Stimulated activated naive CD8-positive, alpha-beta T cell treated with anti-CD3 and anti-CD28 coated beads, Interleukin-15, Interleukin-2, amounts not matched to agents 100 ng/mL and 50 ng/mL, for 24 hours (primary cell): Measurements from ENCODE around the gene CLIP1.
A peak's percentile ranks its signal among the peaks of the same experiment; 100 is the strongest.
"Not testable (repeated sequence)": the region's sequence is repeated elsewhere in the genome, so short reads cannot be mapped to it uniquely, and the experiment has no call there.

Experiments used
- H3K27ac Mint-ChIP-seq: one replicate; pipeline ENCODE4 v1.8.0; 2021; ENCODE audit warnings: mild to moderate bottlenecking, mixed read lengths
- H3K27me3 Mint-ChIP-seq: one replicate; pipeline ENCODE4 v1.8.0; 2021; ENCODE audit warnings: mixed read lengths
- H3K36me3 Mint-ChIP-seq: one replicate; pipeline ENCODE4 v1.8.0; 2021; ENCODE audit warnings: low read depth, mixed read lengths
- H3K4me1 Mint-ChIP-seq: one replicate; pipeline ENCODE4 v1.8.0; 2021; ENCODE audit warnings: low read depth, mixed read lengths
- H3K4me3 Mint-ChIP-seq: one replicate; pipeline ENCODE4 v1.8.0; 2021; ENCODE audit warnings: mild to moderate bottlenecking, mixed read lengths
- H3K9me3 Mint-ChIP-seq: one replicate; pipeline ENCODE4 v1.8.0; 2021; ENCODE audit warnings: mixed read lengths

Gene CLIP1

DNA sequence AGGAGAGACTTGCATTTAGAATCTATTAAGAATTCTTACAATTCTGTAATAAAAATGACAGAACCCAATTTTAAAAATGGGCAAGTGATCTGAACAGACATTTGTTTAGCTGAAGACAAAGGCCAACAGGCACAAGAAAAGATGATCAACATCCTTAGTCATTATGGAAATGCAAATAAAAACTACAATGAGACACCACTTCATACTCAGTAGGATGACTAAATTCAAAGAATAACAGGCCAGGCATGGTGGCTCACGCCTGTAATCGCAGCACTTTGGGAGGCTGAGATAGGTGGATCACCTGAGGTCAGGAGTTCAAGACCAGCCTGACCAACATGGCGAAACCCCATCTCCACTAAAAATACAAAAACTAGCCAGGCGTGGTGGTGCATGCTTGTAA, 164.0 kb downstream of the CLIP1 start:
- H3K27ac Mint-ChIP-seq, H3K4me1 Mint-ChIP-seq: not testable (repeated sequence)
- H3K36me3 Mint-ChIP-seq: peaks cover 50% of the 10 kb centered on the region

DNA sequence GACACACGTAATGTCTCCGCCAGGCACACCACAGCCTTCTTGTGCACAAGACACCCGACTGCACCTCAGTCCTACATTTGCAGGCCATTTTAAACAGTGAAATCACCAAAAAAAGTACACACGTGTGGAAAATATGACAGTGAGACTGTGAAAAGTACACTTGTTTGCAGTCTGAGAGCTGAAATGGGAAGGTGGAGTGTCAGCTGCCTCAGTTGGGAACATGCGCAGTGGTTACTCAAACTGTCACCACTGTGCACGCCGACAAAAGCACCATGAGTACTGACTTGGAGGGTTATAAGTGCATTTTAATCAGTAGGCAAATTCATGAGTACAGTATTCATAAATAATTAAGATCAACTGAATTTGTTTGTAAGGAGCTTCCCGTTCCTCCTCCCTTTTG, 171.9 kb downstream of the CLIP1 start:
- peaks cover 4% of the 10 kb centered on the region for H3K4me1 Mint-ChIP-seq
- H3K36me3 Mint-ChIP-seq: peaks cover 18% of the 10 kb centered on the region
- no peak overlapping the region for H3K4me3 Mint-ChIP-seq
- no peaks in the 10 kb centered on the region for H3K27me3 Mint-ChIP-seq
- H3K27ac Mint-ChIP-seq: no peak overlapping the region
- no peaks in the 10 kb centered on the region for H3K9me3 Mint-ChIP-seq

More for the DNA sequence above, 164.0 kb downstream of the CLIP1 start:
- not testable (repeated sequence) for H3K9me3 Mint-ChIP-seq, H3K27me3 Mint-ChIP-seq, H3K4me3 Mint-ChIP-seq

DNA sequence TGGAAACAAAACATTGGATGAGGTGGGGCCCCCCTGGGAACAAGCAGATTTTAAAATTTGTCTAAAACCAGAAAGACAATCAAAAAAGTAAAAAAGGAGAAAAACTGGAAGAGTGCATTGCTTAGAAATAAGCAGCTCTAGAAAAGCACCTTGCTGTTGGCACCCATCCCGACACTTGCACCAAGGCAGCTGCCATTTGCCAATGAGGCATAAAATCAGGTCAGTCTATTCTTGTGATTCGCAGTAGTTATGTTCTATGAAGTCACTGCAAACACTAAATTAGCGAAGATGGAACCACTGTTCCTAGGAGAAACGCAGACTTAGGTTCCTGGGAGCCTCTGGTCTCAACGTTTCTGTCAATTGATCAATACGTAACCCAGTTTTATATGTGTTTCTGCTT, 172.4 kb downstream of the CLIP1 start:
- Mint-ChIP-seq H3K36me3 (peaks cover 18% of the 10 kb centered on the region), H3K27me3 (no peaks in the 10 kb centered on the region), H3K27ac (no peak overlapping the region), H3K4me1 (peaks cover 5% of the 10 kb centered on the region), H3K9me3 (no peaks in the 10 kb centered on the region), H3K4me3 (no peak overlapping the region)

DNA sequence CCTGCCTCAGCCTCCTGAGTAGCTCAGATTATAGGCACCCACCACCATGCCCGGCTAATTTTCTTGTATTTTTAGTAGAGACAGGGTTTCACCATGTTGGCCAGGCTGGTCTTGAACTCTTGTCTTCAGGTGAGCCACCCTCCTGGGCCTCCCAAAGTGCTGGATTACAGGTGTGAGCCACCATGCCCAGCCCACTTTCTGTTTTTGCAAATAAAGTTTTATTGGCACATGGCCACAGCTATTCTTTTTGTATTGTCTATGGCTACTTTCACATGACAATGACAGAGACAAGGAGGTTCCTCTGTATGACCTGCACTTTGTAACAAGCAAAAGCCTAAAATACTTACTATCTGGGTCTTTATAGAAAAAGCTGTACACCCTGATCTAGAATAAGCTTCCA, 176.9 kb downstream of the CLIP1 start:
- Mint-ChIP-seq H3K4me3 (peak overlapping the region; percentile 24), H3K9me3 (no peaks in the 10 kb centered on the region), H3K4me1 (peaks cover 21% of the 10 kb centered on the region), H3K27me3 (no peaks in the 10 kb centered on the region), H3K27ac (peak overlapping the region; percentile 6), H3K36me3 (peaks cover 32% of the 10 kb centered on the region)

DNA sequence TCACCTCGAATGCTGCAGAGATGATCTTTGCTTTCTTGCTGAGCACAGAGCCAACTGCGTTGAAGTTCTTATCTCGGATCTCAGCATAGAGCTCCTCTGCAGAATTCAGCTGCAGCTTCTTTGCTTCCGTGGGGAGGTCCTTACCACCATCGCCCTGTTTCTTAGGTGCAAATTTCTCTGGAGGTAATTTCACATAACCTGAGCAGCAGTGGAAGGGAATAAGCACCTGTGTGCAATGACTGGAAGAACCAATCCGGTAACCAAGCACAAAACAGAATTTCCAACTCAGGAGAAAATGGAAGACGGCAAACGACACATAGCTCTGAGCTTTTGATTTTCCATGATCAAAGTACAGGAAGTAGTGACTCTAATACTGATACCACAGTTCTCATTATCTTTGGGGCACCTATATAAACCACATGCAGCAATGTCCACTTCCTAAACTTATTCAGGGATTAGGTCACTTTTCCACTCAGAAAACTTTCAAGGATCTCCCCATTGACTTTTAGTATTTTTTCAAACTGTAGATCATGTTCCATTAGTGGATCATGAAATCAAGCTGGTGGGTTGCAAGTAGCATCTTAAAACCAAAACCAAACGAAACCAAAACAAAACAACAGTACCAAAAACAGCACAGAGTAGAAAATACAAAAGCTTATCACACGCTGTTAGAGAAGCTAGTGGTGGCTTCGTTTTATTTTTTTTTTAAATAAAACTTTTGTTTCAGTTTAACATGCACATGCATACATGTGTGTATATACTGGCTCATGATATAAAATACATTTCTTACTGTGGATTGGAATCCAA, 177.7 kb downstream of the CLIP1 start:
- Mint-ChIP-seq H3K9me3 (no peaks in the 10 kb centered on the region), H3K4me3 (peak overlapping the region; percentile 58), H3K36me3 (peaks cover 39% of the 10 kb centered on the region), H3K27ac (peak overlapping the region; percentile 64), H3K27me3 (no peaks in the 10 kb centered on the region), H3K4me1 (peaks cover 21% of the 10 kb centered on the region)

DNA sequence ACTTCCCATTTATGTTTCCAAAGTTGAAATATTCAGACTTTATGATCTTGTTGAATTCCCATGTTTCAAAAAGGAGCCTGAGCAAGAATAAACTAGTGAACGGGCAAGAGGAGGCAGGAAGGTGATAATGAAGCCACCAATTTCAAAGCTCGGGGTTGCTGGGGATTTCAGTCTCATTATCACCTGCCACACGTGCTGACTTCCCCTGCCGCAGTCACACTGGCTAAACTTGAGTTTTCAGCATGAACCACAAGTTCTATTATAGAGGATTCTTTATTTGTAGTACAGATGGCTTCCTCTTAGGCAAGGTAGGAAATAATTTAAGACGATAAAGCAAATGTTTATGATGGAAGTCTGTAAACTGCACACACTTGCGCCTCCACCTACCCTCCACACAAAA, 178.5 kb downstream of the CLIP1 start:
- Mint-ChIP-seq H3K27ac (peak overlapping the region; percentile 64), H3K9me3 (no peaks in the 10 kb centered on the region), H3K36me3 (peaks cover 38% of the 10 kb centered on the region), H3K4me3 (peak overlapping the region; percentile 58), H3K4me1 (peaks cover 21% of the 10 kb centered on the region), H3K27me3 (no peaks in the 10 kb centered on the region)

DNA sequence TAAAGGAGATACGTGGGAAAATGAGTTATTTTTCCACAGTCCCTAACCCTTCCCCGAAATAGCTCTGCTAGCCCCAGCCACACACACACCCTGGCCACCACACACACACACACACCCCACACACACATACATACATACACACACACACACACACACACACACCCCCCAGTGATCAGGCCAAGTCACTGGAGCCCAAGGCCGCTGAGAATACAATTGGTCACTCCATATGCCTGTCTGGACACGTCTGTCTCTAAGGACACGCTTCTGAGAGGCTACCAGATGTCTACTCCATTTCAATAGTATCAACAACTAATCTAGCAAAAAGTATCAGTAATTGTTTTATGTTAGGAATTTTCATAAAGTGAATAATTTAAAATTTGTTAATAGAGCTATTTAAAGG, 183.6 kb downstream of the CLIP1 start:
- no peaks in the 10 kb centered on the region for H3K27me3 Mint-ChIP-seq
- H3K36me3 Mint-ChIP-seq: peaks cover 51% of the 10 kb centered on the region
- peaks cover 4% of the 10 kb centered on the region for H3K4me1 Mint-ChIP-seq
- no peak overlapping the region for H3K27ac Mint-ChIP-seq
- H3K9me3 Mint-ChIP-seq: no peaks in the 10 kb centered on the region
- H3K4me3 Mint-ChIP-seq: no peak overlapping the region

DNA sequence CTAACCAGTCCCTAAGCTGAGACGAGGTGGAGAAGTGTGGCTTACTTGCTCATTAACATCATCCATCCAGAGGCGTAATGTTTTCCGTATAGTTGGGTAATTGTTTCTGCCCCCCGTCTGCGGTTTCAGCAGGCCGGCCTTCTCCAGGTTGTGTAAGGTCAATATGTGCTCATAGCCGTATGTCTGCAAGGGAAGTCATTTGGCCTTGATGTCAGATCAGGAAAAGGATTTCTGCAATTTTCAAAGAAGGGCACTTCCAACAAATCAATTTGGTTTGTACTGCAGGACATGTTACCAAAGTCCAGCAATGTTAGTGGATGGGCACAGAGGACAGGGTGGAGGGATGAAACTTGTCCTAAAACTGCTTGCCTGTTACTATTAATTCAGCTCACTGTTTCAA, 186.7 kb downstream of the CLIP1 start:
- peaks cover 53% of the 10 kb centered on the region for H3K36me3 Mint-ChIP-seq
- H3K27me3 Mint-ChIP-seq: no peaks in the 10 kb centered on the region
- no peak overlapping the region for H3K4me3 Mint-ChIP-seq
- no peaks in the 10 kb centered on the region for H3K4me1 Mint-ChIP-seq
- H3K9me3 Mint-ChIP-seq: no peaks in the 10 kb centered on the region
- no peak overlapping the region for H3K27ac Mint-ChIP-seq

DNA sequence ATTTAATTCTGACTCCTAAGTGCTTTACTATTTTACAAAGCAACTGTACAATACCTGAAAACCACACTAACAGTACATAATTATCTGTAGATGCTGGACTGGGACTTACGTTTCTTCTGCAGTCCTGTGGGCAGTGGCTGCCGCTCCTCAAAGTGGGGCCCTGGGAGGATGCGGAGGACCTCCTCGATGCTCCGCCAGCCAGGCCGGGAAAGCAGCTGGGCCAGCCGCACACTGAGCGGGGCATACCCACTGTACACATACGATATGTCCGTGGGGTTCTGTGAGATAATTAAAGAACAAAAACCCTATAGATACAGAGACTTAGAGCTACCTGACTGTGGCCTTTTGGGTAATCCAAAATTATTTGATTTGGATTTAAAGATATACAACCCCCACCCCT, 189.8 kb downstream of the CLIP1 start:
- peaks cover 41% of the 10 kb centered on the region for H3K36me3 Mint-ChIP-seq
- H3K27me3 Mint-ChIP-seq: no peaks in the 10 kb centered on the region
- peaks cover 7% of the 10 kb centered on the region for H3K4me1 Mint-ChIP-seq
- no peaks in the 10 kb centered on the region for H3K9me3 Mint-ChIP-seq
- H3K27ac Mint-ChIP-seq: no peak overlapping the region
- H3K4me3 Mint-ChIP-seq: no peak overlapping the region

DNA sequence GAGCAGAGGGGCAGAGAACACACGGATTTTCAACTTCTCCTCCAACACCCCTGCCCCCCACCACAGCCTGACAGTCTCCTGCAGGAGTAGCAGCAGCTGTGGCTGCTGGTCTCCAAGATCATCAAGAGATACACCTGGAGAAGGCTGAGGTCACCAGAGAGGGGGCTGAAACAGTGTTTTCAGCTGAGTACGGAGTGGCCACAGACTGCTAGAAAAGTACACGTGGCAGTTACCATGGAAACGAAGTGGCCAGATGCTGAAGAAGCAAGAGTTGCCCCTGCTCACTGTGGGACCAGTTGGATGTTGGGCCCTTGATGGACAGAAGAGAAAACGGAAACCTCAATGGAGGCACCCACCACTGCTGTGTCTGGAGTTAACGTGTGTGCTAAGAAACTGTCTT, 191.7 kb downstream of the CLIP1 start:
- Mint-ChIP-seq H3K36me3 (peaks cover 36% of the 10 kb centered on the region), H3K27ac (no peak overlapping the region), H3K9me3 (no peaks in the 10 kb centered on the region), H3K27me3 (no peaks in the 10 kb centered on the region), H3K4me3 (no peak overlapping the region), H3K4me1 (peaks cover 21% of the 10 kb centered on the region)

DNA sequence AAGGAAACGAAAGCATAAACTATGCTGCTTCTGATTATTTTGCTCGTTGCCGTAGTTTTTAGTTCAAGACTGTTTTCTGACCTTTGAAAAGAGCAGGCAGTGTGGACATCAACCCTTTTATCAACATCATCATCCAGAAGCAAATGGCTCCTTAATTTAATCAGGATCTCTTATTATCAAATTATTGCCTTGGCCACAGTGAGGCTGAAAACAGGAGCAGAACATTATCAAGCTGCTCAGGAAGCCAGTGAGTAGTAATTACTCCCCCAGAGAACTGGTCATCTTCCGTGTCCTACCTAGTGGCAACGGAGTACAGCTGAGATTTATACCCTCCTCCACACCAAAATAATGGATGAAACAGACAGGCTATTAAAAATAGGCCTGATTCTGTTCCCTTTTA, 194.4 kb downstream of the CLIP1 start:
- H3K4me1 Mint-ChIP-seq: peaks cover 37% of the 10 kb centered on the region
- peaks cover 31% of the 10 kb centered on the region for H3K36me3 Mint-ChIP-seq
- H3K9me3 Mint-ChIP-seq: no peaks in the 10 kb centered on the region
- H3K4me3 Mint-ChIP-seq: peak overlapping the region; percentile 47
- no peaks in the 10 kb centered on the region for H3K27me3 Mint-ChIP-seq
- H3K27ac Mint-ChIP-seq: no peak overlapping the region

DNA sequence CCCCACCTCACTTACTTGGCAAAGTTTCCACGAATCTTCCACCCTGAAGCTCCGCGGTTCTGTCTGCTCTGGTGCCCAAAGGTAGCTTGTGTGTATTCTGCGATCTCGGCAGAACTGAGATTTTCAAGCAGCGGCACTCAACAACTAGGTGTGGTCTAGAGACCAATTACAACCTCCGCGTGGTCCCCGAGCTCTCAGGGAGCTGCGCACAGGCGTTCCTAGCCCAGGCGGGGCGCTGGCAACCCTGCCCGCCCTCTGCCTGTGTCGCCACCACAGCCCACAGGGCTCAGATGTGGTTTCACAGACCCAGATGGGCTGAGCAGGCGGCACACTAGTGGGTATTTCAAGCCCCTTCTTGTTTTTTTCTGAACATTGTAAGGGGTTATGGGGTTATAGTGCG, 195.1 kb downstream of the CLIP1 start:
- Mint-ChIP-seq H3K27me3 (no peaks in the 10 kb centered on the region), H3K4me3 (peak overlapping the region; percentile 89), H3K9me3 (no peaks in the 10 kb centered on the region), H3K36me3 (peaks cover 29% of the 10 kb centered on the region), H3K4me1 (peaks cover 41% of the 10 kb centered on the region), H3K27ac (peak overlapping the region; percentile 60)

DNA sequence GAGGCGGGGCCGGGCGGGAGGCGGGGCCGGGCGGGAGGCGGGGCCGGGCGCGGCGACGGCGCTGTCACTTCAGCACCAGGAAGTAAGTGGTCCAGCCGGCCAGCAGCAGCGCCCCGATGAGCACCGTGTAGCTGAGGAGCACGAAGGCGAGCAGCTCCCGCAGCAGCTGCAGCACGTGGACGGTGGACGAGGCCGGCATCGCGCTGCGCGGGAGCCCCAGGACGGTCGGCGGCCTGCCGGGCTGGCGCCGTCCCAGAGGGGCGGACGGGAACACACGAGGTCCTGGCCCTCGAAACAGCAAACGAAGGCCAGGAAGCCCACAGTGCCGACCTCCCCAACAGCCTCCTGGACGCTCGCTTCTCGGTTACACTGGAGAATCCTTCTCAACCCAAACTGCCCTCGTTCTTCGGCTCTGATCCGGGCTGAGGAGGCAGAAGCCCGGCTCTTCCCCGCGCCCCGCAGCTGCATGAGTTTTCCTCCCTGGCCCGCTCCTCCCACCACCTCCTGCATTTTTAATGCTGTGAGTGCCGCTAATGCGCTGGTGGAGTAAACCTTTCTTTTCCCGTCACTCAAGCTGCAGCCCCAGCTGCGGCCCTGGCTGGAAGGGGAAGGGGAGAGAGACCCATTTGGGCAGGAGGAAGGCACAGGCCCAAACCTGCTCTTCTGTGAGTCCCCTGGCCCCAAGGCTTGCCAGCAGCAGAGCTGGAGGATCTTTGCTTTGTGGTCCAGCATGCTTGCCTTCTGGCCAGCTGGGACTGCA, 195.9 kb downstream of the CLIP1 start:
- Mint-ChIP-seq H3K27ac (no peak overlapping the region), H3K36me3 (peaks cover 30% of the 10 kb centered on the region), H3K4me3 (peak overlapping the region; percentile 89), H3K27me3 (no peaks in the 10 kb centered on the region), H3K4me1 (peaks cover 47% of the 10 kb centered on the region), H3K9me3 (no peaks in the 10 kb centered on the region)

DNA sequence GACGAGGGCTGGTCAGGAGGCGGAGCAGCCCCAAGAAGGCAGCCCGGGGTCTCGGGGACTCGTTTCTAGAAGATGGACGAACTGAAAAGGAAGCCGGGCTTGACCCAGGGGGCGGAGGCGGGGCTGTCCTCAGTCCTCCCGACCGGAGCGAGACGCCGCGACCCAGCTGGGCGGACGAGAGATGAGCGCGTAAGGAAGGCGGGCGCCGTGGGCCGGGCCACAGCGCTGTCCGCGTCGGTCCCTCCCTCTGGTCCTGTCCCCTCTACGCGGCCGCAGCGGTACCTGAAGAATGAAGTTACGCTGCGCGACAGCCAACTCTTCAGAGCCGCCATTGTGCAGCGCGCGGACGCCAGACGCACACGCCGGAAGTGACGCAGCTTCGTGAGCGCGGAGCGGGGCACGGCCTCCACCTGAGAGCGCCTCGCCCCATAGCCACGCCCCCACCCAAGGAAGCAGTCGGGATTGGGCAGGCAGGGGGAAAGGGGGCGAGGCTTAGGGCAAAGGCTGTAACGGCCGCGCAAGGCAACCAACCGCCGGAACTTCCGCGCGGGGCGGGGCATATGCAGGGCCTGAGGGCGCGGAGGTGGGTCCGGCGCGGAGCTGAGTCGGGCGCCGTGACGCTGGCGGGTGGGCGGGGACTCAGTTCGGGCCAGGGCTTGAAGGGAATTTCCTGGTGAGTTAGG, 196.6 kb downstream of the CLIP1 start, which contains the start of gene DIABLO:
TSS of gene DIABLO (minus strand) at position 370 of the 683 bp plus-strand sequence. CDS start at position 332, 38 bp downstream.
- H3K9me3 Mint-ChIP-seq: no peaks in the 10 kb centered on the region
- no peaks in the 10 kb centered on the region for H3K27me3 Mint-ChIP-seq
- peak within 1 kb of the TSS; percentile 82 for H3K27ac Mint-ChIP-seq
- H3K36me3 Mint-ChIP-seq: peaks cover 30% of the 10 kb centered on the region
- peaks cover 48% of the 10 kb centered on the region for H3K4me1 Mint-ChIP-seq
- peak within 1 kb of the TSS; percentile 89 for H3K4me3 Mint-ChIP-seq
